Natural killer cell (primary cell): Measurements from ENCODE around the gene DPP9. TPM values are rescaled to one million over a fixed set of nuclear protein-coding genes. Genes with fewer than 3 reads are reported as not detected.

ENCODE experiments used
- ATAC-seq, 3 donors: fragments of 150-1000 bp in 2 of 3; fragments of 200-7000 bp in 1 of 3; cut with Tn5 transposase; 1 replicate in 1 of 3; 2 replicates in 2 of 3; pipeline ENCODE4 v1.10.0; 2021; ENCODE audit warnings: mild to moderate bottlenecking in 2 of 3, moderate library complexity in 2 of 3
- DNase-seq, 2 donors: peaks; one replicate each; pipeline versions ENCODE4 v3.0.0 to v3.0.0-alpha.2; 2013 to 2021; ENCODE audit warnings: mixed read lengths in 1 of 2
- H3K27ac ChIP-seq: one replicate; pipeline ENCODE4 v1.5.1; 2013; ENCODE audit warnings: mild to moderate bottlenecking, low read length
- H3K27me3 ChIP-seq: one replicate; pipeline ENCODE4 v1.6.1; 2013; ENCODE audit warnings: low read length; ENCODE audit not compliant: control insufficient read depth, insufficient read depth
- H3K36me3 ChIP-seq: one replicate; pipeline ENCODE4 v1.6.1; 2013; ENCODE audit warnings: low read length; ENCODE audit not compliant: control insufficient read depth, insufficient read depth
- H3K4me1 ChIP-seq: one replicate; pipeline ENCODE4 v1.6.1; 2013; ENCODE audit warnings: low read length; ENCODE audit not compliant: control insufficient read depth, insufficient read depth
- H3K4me3 ChIP-seq: one replicate; pipeline ENCODE4 v1.5.1; 2013; ENCODE audit warnings: low read length
- H3K9me3 ChIP-seq: one replicate; pipeline ENCODE4 v1.6.1; 2013; ENCODE audit warnings: low read length; ENCODE audit not compliant: control insufficient read depth, insufficient read depth
- H3K27ac Mint-ChIP-seq, 2 donors: one replicate each; pipeline ENCODE4 v1.8.0; 2022; ENCODE audit warnings: mild to moderate bottlenecking in 2 of 2, mixed read lengths in 2 of 2, moderate library complexity in 1 of 2
- H3K27me3 Mint-ChIP-seq, 2 donors: one replicate each; pipeline ENCODE4 v1.8.0; 2022; ENCODE audit warnings: low read depth in 2 of 2, mixed read lengths in 2 of 2
- H3K36me3 Mint-ChIP-seq: one replicate; pipeline ENCODE4 v1.8.0; 2022; ENCODE audit warnings: mixed read lengths
- H3K4me1 Mint-ChIP-seq, 2 donors: one replicate each; pipeline ENCODE4 v1.8.0; 2022; ENCODE audit warnings: mixed read lengths in 2 of 2
- H3K4me3 Mint-ChIP-seq: one replicate; pipeline ENCODE4 v1.8.0; 2022; ENCODE audit warnings: mild to moderate bottlenecking, moderate library complexity, mixed read lengths
- H3K9me3 Mint-ChIP-seq, 2 donors: one replicate each; pipeline ENCODE4 v1.8.0; 2022; ENCODE audit warnings: mixed read lengths in 2 of 2
- WGBS: methylation state at CpG from one replicate; pipeline ENCODE4 v1.1.7; 2013; ENCODE audit warnings: missing lambda C conversion rate; ENCODE audit not compliant: insufficient coverage; 5-methylcytosine and 5-hydroxymethylcytosine counted together
- intact Hi-C: fragments of 100-400 bp; cut with micrococcal nuclease; formaldehyde crosslinking; loops from one replicate; pipeline ENCODE4 v1.14.2; 2022
- total RNA-seq, 4 donors: library from RNA; stranded (reverse); fragments of 120-200 nt in 1 of 4; gene quantifications; one replicate each; pipeline versions ENCODE4 v1.2.3 to v1.2.4, GENCODE V29; 2013 to 2022
- TF ChIP-seq, protein P1 (sequence below): fragments of 200-600 bp; IDR thresholded peaks from one replicate; pipeline ENCODE4 v1.8.0; 2022; ENCODE audit warnings: antibody characterized with exemption

Gene DPP9
- total RNA-seq, 3 donors from 2014 or later (not counting 1 experiment from before 2014, with no cell fraction given) = 133 to 183 (median 165) TPM

DNA sequence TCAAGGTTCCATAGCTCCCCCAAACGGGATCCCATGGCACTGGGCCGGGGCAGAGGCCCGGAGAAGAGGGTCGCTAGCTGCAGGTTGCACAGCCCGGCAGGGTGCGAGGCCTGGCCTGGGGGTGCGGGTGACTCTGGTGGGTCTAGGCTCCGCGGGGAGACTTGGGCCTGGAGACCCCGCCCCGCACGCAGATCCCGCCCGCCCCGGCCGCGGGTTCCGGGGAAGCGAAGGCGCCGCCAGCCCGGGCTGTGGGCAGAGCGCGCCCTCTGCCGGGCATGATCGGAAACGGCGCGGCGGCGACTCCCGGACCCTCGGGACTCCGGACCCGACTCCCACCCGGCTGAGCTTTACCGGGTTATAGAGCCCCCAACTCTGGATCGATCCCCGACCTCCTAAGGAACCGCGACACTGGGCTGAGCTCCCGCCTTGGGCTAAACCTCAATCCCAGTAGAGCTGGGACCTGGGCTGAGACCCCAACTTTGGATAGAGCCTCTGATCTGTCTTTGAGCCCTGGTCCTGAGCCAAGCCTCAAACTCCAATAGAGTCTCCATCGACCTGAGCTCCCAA lies 87.4 kb downstream of the DPP9 start:
- peak overlapping the region in 1 of 2 donors; percentile 38 for H3K27ac Mint-ChIP-seq
- H3K27me3 Mint-ChIP-seq = no peaks in the 10 kb centered on the region
- H3K4me3 ChIP-seq = peak overlapping the region; percentile 46
- H3K4me1 ChIP-seq = peaks cover 48% of the 10 kb centered on the region
- H3K4me3 Mint-ChIP-seq = peak overlapping the region; percentile 59
- H3K36me3 Mint-ChIP-seq = no peaks in the 10 kb centered on the region
- no peaks in the 10 kb centered on the region for H3K27me3 ChIP-seq
- peak; percentile 77 to 84 for DNase-seq
- under 1% methylated on average over 43 of the region's 43 CpGs for WGBS
- H3K36me3 ChIP-seq = no peaks in the 10 kb centered on the region
- H3K4me1 Mint-ChIP-seq = peaks cover 17 to 36% of the 10 kb centered on the region in 2 donors
- TF ChIP-seq, protein P1, sequence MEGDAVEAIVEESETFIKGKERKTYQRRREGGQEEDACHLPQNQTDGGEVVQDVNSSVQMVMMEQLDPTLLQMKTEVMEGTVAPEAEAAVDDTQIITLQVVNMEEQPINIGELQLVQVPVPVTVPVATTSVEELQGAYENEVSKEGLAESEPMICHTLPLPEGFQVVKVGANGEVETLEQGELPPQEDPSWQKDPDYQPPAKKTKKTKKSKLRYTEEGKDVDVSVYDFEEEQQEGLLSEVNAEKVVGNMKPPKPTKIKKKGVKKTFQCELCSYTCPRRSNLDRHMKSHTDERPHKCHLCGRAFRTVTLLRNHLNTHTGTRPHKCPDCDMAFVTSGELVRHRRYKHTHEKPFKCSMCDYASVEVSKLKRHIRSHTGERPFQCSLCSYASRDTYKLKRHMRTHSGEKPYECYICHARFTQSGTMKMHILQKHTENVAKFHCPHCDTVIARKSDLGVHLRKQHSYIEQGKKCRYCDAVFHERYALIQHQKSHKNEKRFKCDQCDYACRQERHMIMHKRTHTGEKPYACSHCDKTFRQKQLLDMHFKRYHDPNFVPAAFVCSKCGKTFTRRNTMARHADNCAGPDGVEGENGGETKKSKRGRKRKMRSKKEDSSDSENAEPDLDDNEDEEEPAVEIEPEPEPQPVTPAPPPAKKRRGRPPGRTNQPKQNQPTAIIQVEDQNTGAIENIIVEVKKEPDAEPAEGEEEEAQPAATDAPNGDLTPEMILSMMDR = peak; percentile 95
- no peaks in the 10 kb centered on the region for H3K9me3 ChIP-seq
- intact Hi-C loops = loop anchor here (1.0 to 5.0 kb wide), 3 partner anchors 39 to 71 kb away; no protein-coding TSS in a partner anchor
- peak in 2 of 3 donors; percentile 14 to 20 for ATAC-seq
- no peak overlapping the region for H3K27ac ChIP-seq
- no peaks in the 10 kb centered on the region for H3K9me3 Mint-ChIP-seq

DNA sequence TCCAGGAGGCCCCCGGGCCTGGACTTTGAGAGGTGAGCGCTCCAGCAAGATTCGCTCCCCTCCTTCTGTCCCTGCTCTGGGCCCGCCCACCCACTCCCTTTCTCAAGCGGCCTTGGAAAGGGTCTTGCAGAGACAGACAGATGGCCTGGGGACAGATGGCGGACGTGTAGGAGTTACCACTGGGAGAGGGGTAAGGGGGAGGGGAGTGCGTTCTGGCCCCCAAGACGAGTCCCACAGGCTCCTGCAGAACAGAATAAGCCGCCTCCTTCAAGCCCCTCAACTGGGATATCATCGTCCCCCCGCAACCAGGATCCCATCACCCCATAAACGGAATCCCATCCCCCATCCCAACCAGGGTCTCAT lies 87.9 kb downstream of the DPP9 start:
- TF ChIP-seq, protein P1 = no peak
- no peak overlapping the region for H3K27ac ChIP-seq
- H3K4me1 ChIP-seq = peaks cover 43% of the 10 kb centered on the region
- no peak overlapping the region for H3K27ac Mint-ChIP-seq
- peaks cover 17 to 36% of the 10 kb centered on the region in 2 donors for H3K4me1 Mint-ChIP-seq
- peak overlapping the region; percentile 46 for H3K4me3 ChIP-seq
- H3K27me3 ChIP-seq = no peaks in the 10 kb centered on the region
- H3K27me3 Mint-ChIP-seq = no peaks in the 10 kb centered on the region
- peak overlapping the region; percentile 59 for H3K4me3 Mint-ChIP-seq
- no peaks in the 10 kb centered on the region for H3K9me3 Mint-ChIP-seq
- ATAC-seq (no peak), DNase-seq (no peak)
- 53% methylated on average over 12 of the region's 13 CpGs for WGBS
- H3K36me3 Mint-ChIP-seq = no peaks in the 10 kb centered on the region
- no peaks in the 10 kb centered on the region for H3K9me3 ChIP-seq
- H3K36me3 ChIP-seq = no peaks in the 10 kb centered on the region
- intact Hi-C loops = loop anchor here (1.0 to 5.0 kb wide), 3 partner anchors 38 to 70 kb away; no protein-coding TSS in a partner anchor

DNA sequence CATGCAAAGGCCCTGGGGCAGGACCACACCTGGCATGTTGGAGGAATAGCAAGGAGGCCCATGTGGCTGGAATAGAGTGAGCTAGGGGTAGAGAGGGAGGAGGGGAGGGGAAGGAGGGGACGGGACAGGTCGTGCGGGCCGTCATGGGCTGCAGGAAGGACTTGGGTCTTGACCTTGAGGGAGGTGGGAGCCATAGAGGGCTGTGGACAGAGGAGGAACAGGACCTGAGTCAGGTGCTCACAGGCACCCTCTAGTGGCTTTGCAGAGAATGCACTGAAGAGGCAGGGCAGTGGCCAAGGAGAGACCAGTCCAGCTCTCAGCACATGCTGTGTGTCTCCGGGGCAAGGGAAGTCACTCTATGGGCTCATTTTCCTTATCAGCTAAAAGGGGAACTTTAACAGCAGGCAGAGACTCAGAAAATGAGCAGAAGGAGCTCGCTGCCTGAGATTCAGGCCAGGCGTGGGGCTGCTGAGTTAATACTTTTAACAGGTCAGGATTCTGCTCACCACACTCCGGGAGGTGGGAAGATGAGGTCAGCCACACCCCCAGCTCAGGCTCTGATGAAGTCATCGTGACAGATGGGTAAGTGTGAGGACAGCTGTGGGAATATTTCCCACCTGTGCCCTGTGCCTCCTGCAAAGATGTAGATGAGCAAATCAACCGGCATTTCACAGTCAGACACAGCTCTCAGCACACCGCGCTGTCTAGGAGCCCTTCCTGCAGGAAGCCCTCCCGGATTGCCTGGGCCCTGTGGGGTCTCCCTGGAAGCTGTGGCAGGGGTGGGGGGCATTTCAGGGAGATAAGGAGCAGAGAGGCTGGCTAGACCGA lies 90.3 kb downstream of the DPP9 start:
- H3K4me3 ChIP-seq = no peak overlapping the region
- no peaks in the 10 kb centered on the region for H3K9me3 Mint-ChIP-seq
- H3K27ac Mint-ChIP-seq = peak overlapping the region; percentile 56 to 66
- H3K27ac ChIP-seq = no peak overlapping the region
- H3K27me3 ChIP-seq = no peaks in the 10 kb centered on the region
- intact Hi-C loops = no loop called here
- 44% methylated on average over 14 of the region's 14 CpGs for WGBS
- DNase-seq (peak in 1 of 2 donors; percentile 72), ATAC-seq (peak; percentile 71 to 88 (median 75))
- no peaks in the 10 kb centered on the region for H3K36me3 Mint-ChIP-seq
- peak overlapping the region; percentile 75 for H3K4me3 Mint-ChIP-seq
- H3K27me3 Mint-ChIP-seq = peaks cover 0 to 2% of the 10 kb centered on the region in 2 donors
- H3K4me1 ChIP-seq = peaks cover 24% of the 10 kb centered on the region
- H3K4me1 Mint-ChIP-seq = peaks cover 8 to 23% of the 10 kb centered on the region in 2 donors
- H3K9me3 ChIP-seq = no peaks in the 10 kb centered on the region
- TF ChIP-seq, protein P1 = peak; percentile 73
- no peaks in the 10 kb centered on the region for H3K36me3 ChIP-seq

Other genes with a start within 250 kb of the DPP9 start
- under 1 TPM in 1 of 3 donors, not detected in 2; 0.33 TPM for gene PLIN4, start 205.4 kb downstream of the DPP9 start, total RNA-seq
- gene PLIN5, start 188.6 kb downstream of the DPP9 start, total RNA-seq = under 1 TPM in 1 of 3 donors, not detected in 2; 0.65 TPM
- 1 to 10 TPM in 1 of 3 donors, not detected in 2; 1.8 TPM for gene LRG1, start 183.8 kb downstream of the DPP9 start, total RNA-seq
- gene SEMA6B, start 164.2 kb downstream of the DPP9 start, total RNA-seq = 1 to 10 TPM in 1 of 3 donors, under 1 TPM in 1, not detected in 1; 0.50 to 5.4 TPM
- 10 to 100 TPM in 2 of 3 donors, 1 to 10 TPM in 1; 8.5 to 13.5 (median 13.3) TPM for gene TNFAIP8L1, start 84.3 kb downstream of the DPP9 start, total RNA-seq
- gene MYDGF, start 53.5 kb downstream of the DPP9 start, total RNA-seq = 10 to 100 TPM; 36.9 to 41.8 (median 37.2) TPM
- gene FEM1A, start 67.9 kb upstream of the DPP9 start, total RNA-seq = 10 to 100 TPM; 11.0 to 13.9 (median 13.7) TPM
- gene TICAM1, start 107.9 kb upstream of the DPP9 start, total RNA-seq = 10 to 100 TPM; 22.6 to 24.8 (median 22.7) TPM
- 10 to 100 TPM; 26.6 to 28.7 (median 28.3) TPM for gene PLIN3, start 143.8 kb upstream of the DPP9 start, total RNA-seq
- gene ARRDC5, start 179.1 kb upstream of the DPP9 start, total RNA-seq = 10 to 100 TPM in 1 of 3 donors, 1 to 10 TPM in 2; 5.9 to 13.0 (median 8.8) TPM
- 1 to 10 TPM; 2.8 to 4.6 (median 4.1) TPM for gene UHRF1, start 185.7 kb upstream of the DPP9 start, total RNA-seq
- gene KDM4B, start 245.3 kb upstream of the DPP9 start, total RNA-seq = 10 to 100 TPM; 68.0 to 73.5 (median 68.1) TPM